HG03060 (cell line): ENCODE measurements around the gene NTN4.
"Not testable (repeated sequence)": the region's sequence is repeated elsewhere in the genome, so short reads cannot be mapped to it uniquely, and the experiment has no call there.

ENCODE experiments used
- ATAC-seq: cut with Tn5 transposase; IDR thresholded peaks from one replicate; pipeline ENCODE4 v1.9.1; 2021; ENCODE audit warnings: low read depth, moderate number of reproducible peaks; ENCODE audit not compliant: unreplicated experiment

The NTN4 gene

DNA sequence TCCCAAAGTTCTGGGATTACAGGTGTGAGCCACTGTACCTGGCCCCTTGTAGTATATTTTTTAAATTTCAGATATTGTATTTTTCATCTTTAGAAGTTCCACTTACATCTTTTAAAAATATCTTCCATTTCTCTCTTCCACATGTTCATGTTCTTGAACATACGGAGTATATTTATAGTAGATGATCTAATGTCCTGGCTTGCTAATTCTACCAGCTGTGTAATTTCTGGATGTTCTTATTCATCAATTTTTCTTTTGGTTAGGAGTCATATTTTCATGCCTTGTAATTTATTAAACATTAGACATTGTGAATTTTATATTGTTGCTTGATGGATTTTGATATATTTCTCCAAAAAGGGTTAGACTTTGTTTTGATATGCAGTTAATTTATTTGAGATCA is 30.8 kb downstream of the NTN4 start:
- ATAC-seq = no peak

GRCh38 chr12:95759039-95759438 is 31.5 kb downstream of the NTN4 start:
- no peak for ATAC-seq

DNA sequence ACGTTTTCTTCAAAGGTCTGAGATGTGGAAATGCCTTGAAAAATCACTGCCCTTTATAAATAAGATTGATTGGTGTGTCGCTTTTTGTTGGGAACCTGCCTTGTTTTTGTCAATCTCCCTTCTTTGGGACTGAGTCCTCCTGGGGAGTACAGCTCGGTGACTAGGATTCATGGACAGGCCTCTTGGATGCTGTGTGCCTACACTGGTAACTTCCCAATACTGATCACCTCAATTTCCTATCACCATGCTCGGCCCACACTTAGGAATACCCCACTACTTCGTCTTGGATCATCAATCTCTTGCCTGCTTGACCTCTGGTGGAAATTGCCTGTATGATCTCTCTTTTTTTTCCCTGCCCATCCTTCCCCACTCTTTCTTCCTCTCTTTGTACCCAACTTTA is 34.2 kb downstream of the NTN4 start:
- ATAC-seq = no peak

DNA sequence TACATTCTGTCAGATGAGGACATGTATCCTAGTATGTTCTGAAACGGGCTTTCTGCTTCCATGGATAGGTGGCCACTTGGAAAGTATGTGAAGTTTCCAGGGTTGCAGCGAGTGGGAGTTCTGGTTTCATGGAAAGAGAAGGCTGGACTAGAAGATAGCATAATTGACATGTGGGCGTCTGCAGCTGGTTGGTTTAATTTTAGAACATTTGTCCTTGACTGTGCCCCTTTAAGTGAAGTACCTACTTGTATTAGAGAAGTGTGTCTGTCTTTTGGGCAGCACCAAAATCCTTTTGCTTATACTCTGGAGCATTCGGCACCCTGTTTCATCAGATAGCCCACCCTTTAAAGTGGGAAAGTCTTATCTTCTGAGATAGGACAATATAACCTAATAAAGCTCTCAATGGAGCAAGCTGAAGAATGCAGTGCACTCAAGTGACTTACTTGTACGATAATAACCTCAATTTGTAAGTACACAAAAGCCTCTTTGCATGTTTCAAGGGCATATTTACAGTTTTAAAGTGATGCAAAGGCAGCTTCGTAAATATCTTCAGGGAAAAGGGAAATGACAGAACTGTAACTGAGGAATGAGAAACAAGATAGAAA is 35.2 kb downstream of the NTN4 start:
- no peak for ATAC-seq

DNA sequence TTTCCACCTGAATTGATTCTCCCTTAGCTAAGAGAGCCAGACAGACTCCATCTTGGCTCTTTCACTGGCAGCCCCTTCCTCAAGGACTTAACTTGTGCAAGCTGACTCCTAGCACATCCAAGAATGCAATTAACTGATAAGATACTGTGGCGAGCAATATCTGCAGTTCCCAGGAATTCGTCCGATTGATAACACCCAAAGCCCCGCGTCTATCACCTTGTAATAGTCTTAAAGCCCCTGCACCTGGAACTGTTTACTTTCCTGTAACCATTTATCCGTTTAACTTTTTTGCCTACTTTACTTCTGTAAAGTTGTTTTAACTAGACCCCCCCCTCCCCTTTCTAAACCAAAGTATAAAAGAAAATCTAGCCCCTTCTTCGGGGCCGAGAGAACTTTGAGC is 44.5 kb downstream of the NTN4 start:
- ATAC-seq = not testable (repeated sequence)

GRCh38 chr12:95742586-95742985 is 48.0 kb downstream of the NTN4 start:
- ATAC-seq = no peak

DNA sequence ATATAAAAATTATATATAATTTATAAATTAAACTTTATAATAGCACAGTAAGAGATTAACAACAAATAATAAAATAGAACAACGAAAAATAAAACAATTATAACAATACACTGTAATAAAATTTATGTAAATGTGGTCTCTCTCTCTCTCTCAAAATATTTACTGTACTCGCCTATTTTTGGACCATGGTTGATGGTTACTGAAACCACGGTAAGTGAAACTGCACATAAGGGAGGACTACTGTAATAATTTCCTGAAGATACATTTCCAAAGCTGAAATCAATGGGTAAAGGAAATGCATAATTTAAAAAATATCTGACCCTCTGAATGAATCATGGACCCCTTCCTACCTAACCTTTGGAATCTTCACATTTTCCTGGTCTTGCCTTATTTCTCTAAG is 48.9 kb downstream of the NTN4 start:
- ATAC-seq = no peak

GRCh38 chr12:95740751-95741150 is 49.8 kb downstream of the NTN4 start:
- no peak for ATAC-seq

GRCh38 chr12:95739561-95740313 is 50.8 kb downstream of the NTN4 start:
- ATAC-seq = no peak

DNA sequence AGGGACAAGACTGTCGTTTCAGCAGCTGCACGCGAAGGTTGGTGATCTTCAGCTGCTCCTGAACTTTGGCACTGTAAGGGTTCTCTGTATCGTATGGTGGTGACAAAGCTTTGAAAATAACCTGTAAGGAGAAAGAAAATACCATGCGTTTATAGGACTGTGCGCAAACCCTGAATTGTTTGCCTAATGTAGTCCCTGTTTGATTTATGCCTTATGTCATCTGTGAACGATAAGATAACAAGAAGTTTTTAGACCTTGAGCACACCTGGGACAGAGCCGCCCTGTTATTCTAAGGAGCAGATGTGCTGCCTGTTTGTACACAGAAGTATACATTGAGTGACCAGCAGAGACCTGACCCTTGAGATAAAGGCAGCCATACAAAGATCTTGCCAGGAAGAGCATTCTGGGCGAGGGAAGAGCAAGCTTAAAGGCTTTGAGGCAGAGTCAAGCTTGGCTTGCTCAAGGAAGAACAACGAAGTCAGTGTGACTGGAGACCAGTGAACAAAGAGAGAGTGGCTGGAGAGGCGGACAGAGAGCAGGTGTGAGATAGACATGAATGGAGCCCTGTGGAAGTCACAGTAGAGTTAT is 52.4 kb downstream of the NTN4 start:
- no peak for ATAC-seq

DNA sequence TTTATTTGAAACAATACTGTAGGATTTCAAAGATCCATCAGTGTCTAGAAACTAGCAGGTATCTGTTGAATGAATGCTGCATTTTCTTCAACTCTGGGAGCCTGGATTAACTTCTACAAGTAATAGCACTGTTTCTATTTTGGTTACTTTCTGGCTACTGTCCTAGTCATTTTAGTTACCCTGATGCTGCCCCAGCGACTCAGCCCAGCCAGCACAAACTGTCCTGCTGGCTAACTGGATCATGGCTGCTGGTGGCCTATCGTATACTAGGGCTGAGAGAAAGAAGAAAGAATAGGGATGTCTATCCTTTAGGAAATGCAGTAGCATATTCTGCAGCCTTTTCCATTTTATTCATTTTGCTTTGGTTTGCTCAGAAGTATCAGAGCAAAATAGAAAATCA is 53.9 kb downstream of the NTN4 start:
- ATAC-seq = no peak

DNA sequence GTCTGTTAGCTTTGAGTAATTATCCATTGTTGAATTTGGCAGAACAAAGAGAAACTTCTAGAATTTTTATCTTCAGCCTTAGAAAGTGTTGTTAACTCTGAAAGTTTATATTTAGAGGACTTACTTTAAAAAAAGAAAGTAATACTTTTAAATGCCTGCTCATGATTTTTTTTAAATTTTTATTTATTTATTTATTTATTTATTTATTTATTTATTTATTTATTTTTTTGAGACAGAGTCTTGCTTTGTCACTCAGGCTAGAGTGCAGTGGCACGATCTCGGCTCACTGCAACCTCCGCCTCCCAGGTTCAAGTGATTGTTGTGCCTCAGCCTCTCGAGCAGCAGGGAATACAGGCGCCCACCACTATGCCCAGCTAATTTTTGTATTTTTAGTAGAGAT is 54.8 kb downstream of the NTN4 start:
- ATAC-seq = not testable (repeated sequence)

GRCh38 chr12:95733141-95733825 is 57.3 kb downstream of the NTN4 start:
- ATAC-seq = no peak

DNA sequence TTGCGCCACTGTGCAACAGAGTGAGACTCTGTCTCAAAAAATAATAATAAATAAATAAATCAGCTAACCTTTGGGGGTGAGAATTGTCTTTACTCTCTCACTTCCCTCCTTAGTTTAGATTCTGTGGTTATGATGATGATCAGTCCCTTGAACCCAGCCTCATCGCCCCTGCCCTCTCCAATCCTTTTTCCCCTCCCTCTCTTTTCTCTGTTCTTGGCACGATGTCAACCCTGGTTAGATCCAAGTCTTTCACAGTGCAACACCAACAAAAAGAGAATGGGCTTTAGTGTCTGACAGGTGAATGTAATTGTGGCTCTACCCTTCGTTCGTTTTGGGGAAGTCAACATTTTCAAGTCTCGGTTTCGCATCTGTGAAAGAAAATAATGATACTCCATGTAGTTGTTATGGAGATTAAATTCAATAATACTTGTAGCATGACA is 59.0 kb downstream of the NTN4 start:
- no peak for ATAC-seq

- ATAC-seq = no peak
These were observed 60.1 kb downstream of the NTN4 start for GRCh38 chr12:95730457-95730856.

DNA sequence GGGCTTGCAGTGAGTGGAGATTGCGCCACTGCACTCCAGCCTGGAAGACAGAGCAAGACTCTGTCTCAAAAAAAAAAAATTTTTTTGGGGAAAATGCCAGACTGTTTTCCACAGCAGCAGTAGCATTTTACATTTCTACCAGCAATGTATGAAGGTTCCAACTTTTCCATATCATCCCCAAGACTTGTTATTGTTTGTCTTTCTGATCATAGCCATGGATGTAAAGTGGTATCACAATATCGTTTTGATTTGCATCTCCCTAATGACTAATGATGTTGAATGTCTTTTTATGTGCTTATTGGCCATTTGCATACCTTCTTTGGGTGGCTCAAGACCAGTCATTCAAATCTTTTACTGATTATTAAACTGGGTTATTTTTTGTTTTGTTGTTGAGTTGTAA is 63.7 kb downstream of the NTN4 start:
- ATAC-seq = no peak

GRCh38 chr12:95724767-95725166 is 65.8 kb downstream of the NTN4 start:
- ATAC-seq = no peak

- ATAC-seq = no peak
These were observed 66.7 kb downstream of the NTN4 start for GRCh38 chr12:95723693-95724384.

- no peak for ATAC-seq
These were observed 69.2 kb downstream of the NTN4 start for GRCh38 chr12:95721320-95721719.

GRCh38 chr12:95720146-95720545 is 70.4 kb downstream of the NTN4 start:
- no peak for ATAC-seq

GRCh38 chr12:95718772-95719171 is 71.8 kb downstream of the NTN4 start:
- ATAC-seq = no peak
